ENCODE measurements around the gene HTRA2.

DNA sequence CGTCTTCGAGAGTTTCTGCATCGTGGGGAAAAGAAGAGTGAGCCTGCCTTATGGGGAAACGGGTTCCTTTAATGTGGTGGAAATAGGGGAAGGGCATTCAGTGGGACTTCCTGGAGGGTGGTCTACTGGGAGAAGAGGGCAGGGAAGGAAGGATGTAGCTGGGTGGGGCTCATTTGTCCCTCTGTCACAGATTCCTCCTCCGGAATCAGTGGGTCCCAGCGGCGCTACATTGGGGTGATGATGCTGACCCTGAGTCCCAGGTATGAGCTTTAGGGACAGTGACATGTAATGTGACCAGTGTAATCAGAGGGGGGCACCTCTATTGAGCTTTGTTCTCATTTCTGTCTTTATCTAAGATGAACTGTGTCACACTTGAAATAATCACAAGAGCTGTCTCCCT is 1.9 kb downstream of the HTRA2 start:
- TF ChIP-seq TAF1 (IDR thresholded peaks at IDR 0.05; ENCODE audit: low read depth, low read length) = no peak
- TF ChIP-seq POLR2AphosphoS5 (IDR thresholded peaks at IDR 0.05; ENCODE audit: low read depth, low read length) = no peak
- TF ChIP-seq POLR2A (IDR thresholded peaks at IDR 0.05; ENCODE audit: low read depth, low read length) = no peak
- no peak for TF ChIP-seq POU2F2 (IDR thresholded peaks at IDR 0.05; ENCODE audit: low read depth, low read length)
